DND-41 (cell line): ENCODE measurements around the gene TIMM22.

Source experiments
- ATAC-seq: fragments of 200-7000 bp; cut with Tn5 transposase; 3 replicates; pipeline ENCODE4 v1.9.1; 2021; ENCODE audit warnings: low read depth; ENCODE audit not compliant: insufficient read depth
- DNase-seq: peaks from one replicate; pipeline ENCODE4 v3.0.0-alpha.2; 2020
- H2AFZ ChIP-seq: 2 replicates; pipeline ENCODE4 v1.6.0; 2012; ENCODE audit warnings: low read depth, low read length
- H3K27ac ChIP-seq: 2 replicates; pipeline ENCODE4 v1.5.1; 2012; ENCODE audit warnings: low read length, inconsistent platforms
- H3K27me3 ChIP-seq: fragments of 200-600 bp; sonication (generic); 2 replicates; pipeline ENCODE4 v1.6.0; 2012; ENCODE audit warnings: low read length, mild to moderate bottlenecking, inconsistent platforms; ENCODE audit not compliant: insufficient read depth, poor library complexity
- H3K36me3 ChIP-seq: 2 replicates; pipeline ENCODE4 v1.5.1; 2012; ENCODE audit warnings: low read length, inconsistent platforms; ENCODE audit not compliant: insufficient read depth
- H3K4me1 ChIP-seq: 2 replicates; pipeline ENCODE4 v1.5.1; 2012; ENCODE audit warnings: mild to moderate bottlenecking, low read length; ENCODE audit not compliant: insufficient read depth
- H3K4me2 ChIP-seq: 2 replicates; pipeline ENCODE4 v1.6.0; 2012; ENCODE audit warnings: mild to moderate bottlenecking, moderate library complexity, low read length, inconsistent platforms; ENCODE audit not compliant: insufficient read depth
- H3K4me3 ChIP-seq, 2 experiments: fragments of 200-600 bp in 1 of 2; shearing (Covaris generic) in 1 of 2; 2 replicates each; pipeline ENCODE4 v1.5.1; 2012 to 2016; ENCODE audit warnings: inconsistent platforms in 2 of 2, low read length in 2 of 2, mild to moderate bottlenecking in 2 of 2, low read depth in 1 of 2, moderate library complexity in 1 of 2
- H3K79me2 ChIP-seq: 2 replicates; pipeline ENCODE4 v1.6.0; 2012; ENCODE audit warnings: low read length, inconsistent platforms; ENCODE audit not compliant: insufficient read depth
- H3K9ac ChIP-seq: 2 replicates; pipeline ENCODE4 v1.6.0; 2012; ENCODE audit warnings: low read depth, mild to moderate bottlenecking, inconsistent platforms, low read length, moderate library complexity
- H3K9me3 ChIP-seq: 2 replicates; pipeline ENCODE4 v1.5.1; 2012; ENCODE audit warnings: low read length, moderate library complexity, mild to moderate bottlenecking, inconsistent platforms; ENCODE audit not compliant: insufficient read depth, severe bottlenecking
- H4K20me1 ChIP-seq: 2 replicates; pipeline ENCODE4 v1.6.0; 2012; ENCODE audit warnings: low read length; ENCODE audit not compliant: insufficient read depth
- CTCF ChIP-seq: IDR thresholded peaks from 2 replicates; pipeline ENCODE4 v1.5.1; 2012; ENCODE audit warnings: borderline replicate concordance, low read length, moderate library complexity, mild to moderate bottlenecking; ENCODE audit not compliant: poor library complexity, severe bottlenecking; ENCODE audit errors: extremely low read depth
- EZH2 ChIP-seq: IDR thresholded peaks from 3 replicates; pipeline ENCODE4 v1.6.1; 2012; ENCODE audit warnings: borderline replicate concordance, low read depth, mild to moderate bottlenecking, moderate library complexity, low read length, inconsistent platforms; ENCODE audit not compliant: severe bottlenecking

TIMM22 gene

GRCh38 chr17:1038459-1039122, 41.7 kb downstream of the TIMM22 start:
- Histone ChIP-seq H3K79me2 (no peaks in the 10 kb centered on the region), H3K4me1 (no peaks in the 10 kb centered on the region), H3K27me3 (no peaks in the 10 kb centered on the region), H2AFZ (no peak overlapping the region), H3K9ac (no peak overlapping the region), H3K4me3 (no peak overlapping the region), H3K27ac (no peak overlapping the region), H3K9me3 (no peaks in the 10 kb centered on the region), H3K36me3 (no peaks in the 10 kb centered on the region; the same call in 1 of the 2 replicates), H3K4me2 (no peak overlapping the region), H4K20me1 (peaks cover 20% of the 10 kb centered on the region)
- DNase-seq (no peak), ATAC-seq (no peak)
- TF ChIP-seq EZH2 (no peak), CTCF (no peak)

GRCh38 chr17:1039123-1039507, 42.2 kb downstream of the TIMM22 start:
- Histone ChIP-seq H3K9ac (no peak overlapping the region), H3K9me3 (no peaks in the 10 kb centered on the region), H4K20me1 (peaks cover 18% of the 10 kb centered on the region), H3K36me3 (no peaks in the 10 kb centered on the region; the same call in 1 of the 2 replicates), H3K27me3 (no peaks in the 10 kb centered on the region), H3K79me2 (no peaks in the 10 kb centered on the region), H3K4me2 (no peak overlapping the region), H3K27ac (no peak overlapping the region), H3K4me3 (no peak overlapping the region), H2AFZ (no peak overlapping the region), H3K4me1 (no peaks in the 10 kb centered on the region)
- DNase-seq (no peak), ATAC-seq (no peak)
- TF ChIP-seq EZH2 (no peak), CTCF (no peak)

- Histone ChIP-seq H3K9ac (no peak overlapping the region), H3K79me2 (no peaks in the 10 kb centered on the region), H3K36me3 (no peaks in the 10 kb centered on the region; the same call in 1 of the 2 replicates), H3K4me3 (no peak overlapping the region), H2AFZ (no peak overlapping the region), H3K27me3 (no peaks in the 10 kb centered on the region), H3K4me1 (no peaks in the 10 kb centered on the region), H3K4me2 (no peak overlapping the region), H3K9me3 (no peaks in the 10 kb centered on the region), H4K20me1 (peaks cover 17% of the 10 kb centered on the region), H3K27ac (no peak overlapping the region)
- DNase-seq: no peak
- ATAC-seq: no peak
- TF ChIP-seq CTCF: no peak
- no peak for TF ChIP-seq EZH2
Measured at GRCh38 chr17:1039511-1040215, 42.7 kb downstream of the TIMM22 start.
